ENCODE measurements around the gene CNTNAP2.

Gene CNTNAP2

GRCh38 chr7:146922782-146923181, 806.2 kb downstream of the CNTNAP2 start:
- DNase-seq: no peak

- no peak for DNase-seq
These were observed 810.2 kb downstream of the CNTNAP2 start for GRCh38 chr7:146926841-146927240.

DNA sequence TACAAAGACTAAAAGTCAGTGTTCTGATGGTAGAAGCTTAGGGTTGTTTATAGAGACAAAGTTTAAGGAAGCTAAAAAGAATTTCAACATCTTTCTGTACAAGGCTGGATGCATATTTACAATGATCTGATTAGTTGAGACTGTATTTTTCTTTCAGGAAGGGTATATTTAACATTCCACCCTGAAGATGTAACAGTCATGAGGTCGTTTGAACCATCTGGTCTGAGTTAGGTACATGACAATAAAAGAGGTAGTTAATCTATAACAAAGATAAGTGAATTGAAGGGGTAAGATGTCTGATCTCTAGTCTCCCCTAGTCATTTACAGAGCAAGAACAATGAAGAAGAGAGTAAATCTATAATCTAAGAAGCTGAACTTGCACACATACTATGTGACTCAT, 821.2 kb downstream of the CNTNAP2 start:
- no peak for DNase-seq

GRCh38 chr7:146943483-146943882, 826.9 kb downstream of the CNTNAP2 start:
- no peak for DNase-seq

DNA sequence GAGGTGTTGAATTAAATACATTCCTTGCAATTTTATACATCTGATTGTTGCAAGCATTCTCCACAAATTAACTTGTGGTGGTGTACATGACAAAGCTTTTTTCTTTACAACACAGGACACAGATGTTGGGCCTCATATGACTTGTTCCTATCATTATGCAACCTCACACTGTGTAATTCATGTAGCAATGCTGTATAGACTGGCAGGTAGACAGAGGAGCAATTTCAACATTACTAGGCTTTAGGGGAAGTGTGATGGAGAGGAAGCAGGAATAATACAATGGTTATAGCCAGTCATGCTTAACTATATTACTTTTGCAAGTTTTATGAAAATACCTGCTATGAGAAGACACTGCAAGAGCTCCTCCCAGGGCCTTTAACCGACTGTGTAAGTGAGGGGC, 832.1 kb downstream of the CNTNAP2 start:
- DNase-seq: no peak

GRCh38 chr7:146956321-146956720, 839.7 kb downstream of the CNTNAP2 start:
- no peak for DNase-seq

DNA sequence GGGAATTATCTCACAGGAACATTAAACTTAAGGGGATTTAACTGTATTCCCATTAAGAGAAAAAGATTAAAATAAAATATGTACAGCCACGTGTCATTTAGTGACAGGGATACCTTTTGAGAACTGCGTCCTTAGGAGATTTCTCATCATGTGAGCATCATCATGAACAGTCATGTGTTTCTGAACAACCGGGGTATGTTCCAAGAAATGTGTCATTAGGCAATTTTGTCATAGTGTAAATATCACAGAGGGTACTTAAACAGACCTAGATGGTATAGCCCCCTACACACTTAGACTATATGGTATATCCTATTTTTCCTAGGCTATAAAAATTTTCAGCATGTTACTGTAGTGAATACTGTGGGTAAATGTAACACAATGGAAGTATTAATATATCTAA, 840.3 kb downstream of the CNTNAP2 start:
- no peak for DNase-seq

DNA sequence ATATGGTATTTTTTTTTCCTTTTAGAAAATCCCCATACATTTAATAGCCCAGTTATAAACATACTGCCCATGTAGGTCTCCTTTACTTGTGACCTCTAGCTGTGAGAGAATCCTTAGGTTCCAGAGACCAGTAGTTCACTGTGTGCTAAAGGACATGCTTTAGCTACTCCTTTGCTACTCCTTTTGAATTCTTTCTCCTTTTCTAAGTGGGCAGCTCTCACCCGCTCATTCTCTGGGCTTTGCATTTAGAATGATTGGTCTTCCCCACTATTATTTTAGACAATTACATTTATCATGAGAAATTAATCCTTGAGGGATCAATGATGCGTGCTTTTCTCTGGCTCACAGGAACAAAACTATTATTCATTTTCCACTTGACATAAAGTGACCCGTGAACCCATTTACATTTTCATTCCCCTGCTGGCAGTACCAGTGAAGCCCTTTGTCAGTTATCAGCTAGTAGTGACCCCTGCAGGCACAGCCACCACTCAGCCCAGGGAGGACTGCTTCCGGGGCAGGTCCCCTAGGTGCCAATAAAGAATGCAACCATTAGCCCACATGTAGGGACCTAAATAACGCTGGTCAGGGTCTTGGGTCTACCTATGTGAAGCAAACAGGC, 844.3 kb downstream of the CNTNAP2 start:
- DNase-seq: no peak

GRCh38 chr7:146961617-146962016, 845.0 kb downstream of the CNTNAP2 start:
- DNase-seq: no peak

DNA sequence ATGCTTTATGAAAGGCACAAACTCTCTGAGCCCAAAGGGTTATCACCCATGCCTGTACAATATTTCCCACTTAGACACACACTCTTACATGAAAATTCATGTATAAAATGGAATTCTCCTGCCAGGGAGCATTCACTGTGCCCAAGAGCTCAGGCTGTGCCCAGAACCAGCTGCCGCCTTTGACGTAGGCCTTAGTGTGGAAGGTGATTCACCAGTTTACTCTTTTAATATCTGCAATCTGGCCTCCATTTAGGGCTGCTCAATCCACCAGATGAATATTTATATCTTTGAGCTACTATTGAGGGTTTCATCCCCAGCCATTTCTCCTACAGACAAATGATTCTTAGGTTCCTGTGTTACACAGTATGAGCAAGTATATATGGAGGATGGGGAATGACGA, 849.7 kb downstream of the CNTNAP2 start:
- DNase-seq: no peak

DNA sequence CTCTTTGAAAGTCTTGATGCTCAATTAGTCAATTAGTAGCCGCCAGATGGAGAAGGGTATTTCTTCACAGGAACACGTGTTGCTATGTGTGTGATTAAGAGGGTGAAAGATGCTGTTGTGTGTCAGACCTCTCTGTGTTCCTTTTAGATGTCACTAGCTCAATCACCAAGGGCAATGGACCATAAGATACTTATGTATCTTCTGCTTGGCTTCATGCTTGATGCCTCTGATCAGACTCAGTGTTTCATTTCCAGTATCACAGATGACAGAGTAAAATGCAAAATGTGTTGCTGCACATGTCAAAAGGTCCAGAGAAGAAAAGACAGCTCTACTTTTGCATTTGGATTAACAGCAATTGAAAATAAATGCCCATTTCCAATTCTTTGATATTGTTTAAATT, 865.9 kb downstream of the CNTNAP2 start:
- no peak for DNase-seq

- DNase-seq: no peak
These were observed 875.0 kb downstream of the CNTNAP2 start for GRCh38 chr7:146991596-146991995.

GRCh38 chr7:146993764-146994163, 877.2 kb downstream of the CNTNAP2 start:
- DNase-seq: no peak

- no peak for DNase-seq
These were observed 891.9 kb downstream of the CNTNAP2 start for GRCh38 chr7:147008530-147008929.

DNA sequence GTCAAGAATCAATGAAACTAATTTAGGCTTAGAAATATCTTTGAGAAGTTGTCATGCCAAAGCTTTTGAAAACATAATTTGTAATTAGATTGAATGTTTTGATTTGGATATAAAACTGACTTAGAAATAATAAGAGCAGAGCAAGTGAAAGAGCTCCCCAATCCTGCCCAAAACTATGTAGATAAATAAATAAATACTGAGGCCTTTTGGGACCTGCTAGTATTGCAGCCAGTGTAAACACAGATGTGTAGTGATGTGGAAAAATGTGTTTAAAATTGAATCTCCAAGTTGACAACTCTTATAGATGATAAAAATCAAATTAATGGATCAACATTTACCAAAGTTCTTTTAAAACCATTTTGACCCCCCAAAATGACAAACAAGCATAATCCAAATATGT, 896.1 kb downstream of the CNTNAP2 start:
- no peak for DNase-seq

DNA sequence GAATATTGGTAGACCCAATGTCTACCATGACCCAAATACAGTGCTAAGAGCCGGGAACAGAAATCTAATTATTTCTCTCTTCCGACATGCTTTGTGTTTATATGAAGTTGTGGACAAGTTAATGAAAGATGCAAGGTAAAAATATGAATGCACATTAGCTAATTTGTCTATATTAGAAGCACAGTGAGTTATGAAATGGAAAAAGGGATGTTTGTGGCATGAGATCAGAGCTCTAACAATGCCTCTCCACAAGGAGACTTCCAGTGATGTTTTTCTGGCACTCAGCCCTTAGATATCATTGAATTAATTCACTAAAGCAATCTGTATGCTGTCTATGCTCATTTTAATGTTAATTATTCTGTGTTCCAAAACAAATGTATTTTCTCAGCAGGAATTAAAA, 897.2 kb downstream of the CNTNAP2 start:
- DNase-seq: no peak

GRCh38 chr7:147014286-147014955, 897.8 kb downstream of the CNTNAP2 start:
- no peak for DNase-seq

GRCh38 chr7:147015999-147016398, 899.4 kb downstream of the CNTNAP2 start:
- DNase-seq: no peak

GRCh38 chr7:147022056-147022455, 905.5 kb downstream of the CNTNAP2 start:
- DNase-seq: no peak

DNA sequence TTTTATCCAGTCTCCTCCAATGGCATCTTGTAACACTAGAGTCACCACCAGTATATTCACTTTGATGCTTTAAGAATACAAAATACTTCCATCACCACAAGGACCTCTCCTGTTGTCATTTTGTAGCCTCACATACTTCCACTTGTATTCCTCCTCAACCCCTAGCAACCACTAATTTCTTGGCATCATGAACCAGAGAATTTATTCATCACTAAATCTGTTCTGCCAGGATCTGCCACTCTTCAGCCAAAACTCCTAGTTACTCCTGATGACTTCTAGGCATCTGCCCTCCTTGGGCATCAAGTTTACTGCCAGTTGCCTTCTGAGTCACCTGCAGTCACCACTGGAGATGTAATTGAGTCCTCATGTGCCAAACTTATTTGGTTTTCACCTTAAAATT, 906.8 kb downstream of the CNTNAP2 start:
- DNase-seq: no peak

DNA sequence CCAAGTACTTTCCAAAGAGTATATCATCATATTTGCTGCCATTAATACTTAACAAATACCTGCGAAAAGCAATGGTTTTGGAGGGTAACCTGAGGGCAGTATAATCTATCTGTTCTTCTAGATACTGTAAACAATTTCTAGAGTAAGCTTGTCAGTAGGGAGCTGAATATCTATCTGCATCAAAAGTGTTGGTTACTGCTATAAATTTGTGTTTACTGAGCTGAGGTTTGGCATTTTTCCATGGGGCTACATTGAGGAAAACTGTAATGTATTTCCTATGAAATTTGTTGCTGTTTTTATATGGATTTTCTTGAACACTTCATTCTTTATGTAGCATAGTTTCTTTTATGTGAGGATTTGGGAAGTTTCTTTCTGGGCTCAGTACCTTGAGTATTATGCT, 913.4 kb downstream of the CNTNAP2 start:
- DNase-seq: no peak

DNA sequence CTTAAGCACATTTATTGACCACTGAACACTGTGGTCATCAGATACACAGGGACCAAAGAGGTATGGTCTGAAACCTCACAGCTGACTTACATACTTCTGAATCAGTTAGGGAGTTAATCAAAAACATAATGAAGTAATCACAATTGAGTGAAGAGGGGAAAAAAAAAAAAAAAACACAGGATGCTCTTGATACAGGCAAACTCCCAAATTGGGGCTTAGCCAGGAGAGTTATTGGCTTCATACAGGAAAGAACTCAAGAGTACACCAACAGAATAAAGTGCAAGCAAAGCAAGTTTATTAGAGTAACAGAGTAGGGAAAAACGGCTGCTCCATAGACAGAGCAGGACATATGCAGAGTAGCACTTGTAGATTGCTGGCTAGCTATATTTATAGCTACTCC, 917.0 kb downstream of the CNTNAP2 start:
- DNase-seq: no peak

- no peak for DNase-seq
These were observed 924.8 kb downstream of the CNTNAP2 start for GRCh38 chr7:147041438-147041837.

GRCh38 chr7:147044941-147045340, 928.3 kb downstream of the CNTNAP2 start:
- DNase-seq: no peak

DNA sequence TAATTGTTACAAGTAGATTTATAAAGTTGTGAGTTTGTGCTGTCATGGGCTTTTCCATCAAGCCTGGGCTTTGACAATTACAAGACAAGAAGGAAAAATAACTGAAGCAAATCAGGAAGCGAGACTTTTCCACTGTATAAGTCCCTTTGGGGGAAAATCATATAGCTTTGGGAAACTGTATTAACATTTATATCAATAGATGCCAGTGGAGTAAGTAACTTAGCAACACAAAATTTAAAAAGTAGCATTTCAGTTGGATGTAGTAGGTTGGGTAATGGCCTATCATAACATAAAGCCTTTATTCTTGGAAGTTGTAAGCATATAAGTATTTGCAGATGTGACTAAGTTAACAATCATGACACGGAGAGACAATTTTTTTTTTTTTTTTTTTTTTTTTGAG, 931.1 kb downstream of the CNTNAP2 start:
- no peak for DNase-seq
